GM19438 (cell line): ENCODE results near the gene CFP.

Source experiments
- ATAC-seq: cut with Tn5 transposase; IDR thresholded peaks from one replicate; pipeline ENCODE4 v1.9.1; 2021; ENCODE audit warnings: low read depth; ENCODE audit not compliant: unreplicated experiment

CFP gene

GRCh38 chrX:47577424-47577823 lies 52.3 kb downstream of the CFP start:
- no peak for ATAC-seq

- ATAC-seq: no peak
These were observed 53.5 kb downstream of the CFP start for GRCh38 chrX:47576021-47576898.

GRCh38 chrX:47574547-47575301 lies 55.0 kb downstream of the CFP start:
- ATAC-seq: no peak

- ATAC-seq: no peak
These were observed 55.6 kb downstream of the CFP start for GRCh38 chrX:47574076-47574546.

- no peak for ATAC-seq
These were observed 56.2 kb downstream of the CFP start for GRCh38 chrX:47573341-47574075.
